ENCODE results near the gene TMCC3.

DNA sequence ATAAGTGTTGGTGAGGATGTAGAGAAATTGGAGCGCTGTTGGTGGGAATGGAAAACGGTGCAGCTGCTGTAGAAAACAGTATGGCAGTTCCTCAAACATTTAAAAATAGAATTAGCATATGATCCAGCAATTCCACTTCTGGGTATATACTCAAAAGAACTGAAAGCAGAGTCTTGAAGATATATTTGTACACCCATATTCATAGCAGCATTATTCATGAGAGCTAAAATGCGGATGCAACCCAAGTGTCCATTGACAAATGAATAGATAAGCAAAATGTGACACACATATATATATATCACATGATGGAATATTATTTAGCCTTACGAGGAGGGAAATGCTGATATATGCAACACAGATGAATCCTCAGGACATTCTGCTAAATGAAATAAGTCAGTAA lies 106.0 kb downstream of the TMCC3 start:
- TF ChIP-seq, protein P1, sequence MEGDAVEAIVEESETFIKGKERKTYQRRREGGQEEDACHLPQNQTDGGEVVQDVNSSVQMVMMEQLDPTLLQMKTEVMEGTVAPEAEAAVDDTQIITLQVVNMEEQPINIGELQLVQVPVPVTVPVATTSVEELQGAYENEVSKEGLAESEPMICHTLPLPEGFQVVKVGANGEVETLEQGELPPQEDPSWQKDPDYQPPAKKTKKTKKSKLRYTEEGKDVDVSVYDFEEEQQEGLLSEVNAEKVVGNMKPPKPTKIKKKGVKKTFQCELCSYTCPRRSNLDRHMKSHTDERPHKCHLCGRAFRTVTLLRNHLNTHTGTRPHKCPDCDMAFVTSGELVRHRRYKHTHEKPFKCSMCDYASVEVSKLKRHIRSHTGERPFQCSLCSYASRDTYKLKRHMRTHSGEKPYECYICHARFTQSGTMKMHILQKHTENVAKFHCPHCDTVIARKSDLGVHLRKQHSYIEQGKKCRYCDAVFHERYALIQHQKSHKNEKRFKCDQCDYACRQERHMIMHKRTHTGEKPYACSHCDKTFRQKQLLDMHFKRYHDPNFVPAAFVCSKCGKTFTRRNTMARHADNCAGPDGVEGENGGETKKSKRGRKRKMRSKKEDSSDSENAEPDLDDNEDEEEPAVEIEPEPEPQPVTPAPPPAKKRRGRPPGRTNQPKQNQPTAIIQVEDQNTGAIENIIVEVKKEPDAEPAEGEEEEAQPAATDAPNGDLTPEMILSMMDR (conservative IDR thresholded peaks at IDR 0.05; ENCODE audit: low read depth, low read length), result no peak
- no peak for TF ChIP-seq EZH2 (IDR thresholded peaks at IDR 0.05; ENCODE audit: borderline replicate concordance, low read depth, low read length, poor library complexity, severe bottlenecking)
